ENCODE measurements around the gene MS4A18. TPM values are rescaled to one million over a fixed set of nuclear protein-coding genes. Genes with fewer than 3 reads are reported as not detected.
"Not testable (repeated sequence)": the region's sequence is repeated elsewhere in the genome, so short reads cannot be mapped to it uniquely, and the experiment has no call there.

MS4A18 gene
- not detected for polyA plus RNA-seq (2013, experiment 1 of 2; ENCODE audit: insufficient read length)
- polyA plus RNA-seq (2013, experiment 2 of 2; ENCODE audit: insufficient read length), result not detected

DNA sequence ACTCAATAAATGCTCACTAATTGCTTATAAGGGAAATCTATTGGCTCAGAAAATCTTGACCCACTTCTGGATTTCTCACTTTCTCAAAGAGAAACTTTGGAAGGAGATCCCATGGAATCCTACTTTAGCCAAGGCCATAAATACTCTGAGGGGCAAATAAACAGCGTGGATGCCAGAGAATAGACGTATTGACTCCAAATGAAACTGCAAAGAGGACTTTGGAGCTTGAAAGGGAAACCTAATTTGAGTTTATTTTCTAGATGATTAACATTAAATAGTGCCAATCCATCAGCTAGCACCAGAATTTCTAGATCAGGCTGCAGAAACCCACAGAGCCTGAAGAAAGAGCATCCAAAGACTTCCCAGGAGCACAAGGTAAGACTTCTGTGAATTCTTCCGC lies at the start of gene MS4A18:
Gene MS4A18, plus strand, starts transcription at position 301 of the 400 bp plus-strand sequence.
- no peak for DNase-seq

DNA sequence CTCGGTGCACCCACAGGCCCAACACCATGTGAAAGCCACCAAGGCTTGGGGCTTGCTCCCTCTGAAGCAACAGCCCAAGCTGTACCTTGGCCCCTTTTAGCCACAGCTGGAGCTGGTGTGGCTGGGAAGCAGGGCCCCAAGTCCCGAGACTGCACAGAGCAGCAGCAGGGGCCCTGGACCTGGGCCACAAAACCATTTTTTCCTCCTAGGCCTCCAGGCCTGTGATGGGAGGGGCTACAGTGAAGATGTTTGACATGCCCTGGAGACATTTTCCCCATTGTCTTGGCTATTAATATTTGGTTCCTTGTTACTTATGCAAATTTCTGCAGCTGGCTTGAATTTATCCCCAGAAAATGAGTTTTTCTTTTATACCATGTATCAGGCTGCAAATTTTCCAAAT lies 46.3 kb upstream of the MS4A18 start:
- not testable (repeated sequence) for DNase-seq

DNA sequence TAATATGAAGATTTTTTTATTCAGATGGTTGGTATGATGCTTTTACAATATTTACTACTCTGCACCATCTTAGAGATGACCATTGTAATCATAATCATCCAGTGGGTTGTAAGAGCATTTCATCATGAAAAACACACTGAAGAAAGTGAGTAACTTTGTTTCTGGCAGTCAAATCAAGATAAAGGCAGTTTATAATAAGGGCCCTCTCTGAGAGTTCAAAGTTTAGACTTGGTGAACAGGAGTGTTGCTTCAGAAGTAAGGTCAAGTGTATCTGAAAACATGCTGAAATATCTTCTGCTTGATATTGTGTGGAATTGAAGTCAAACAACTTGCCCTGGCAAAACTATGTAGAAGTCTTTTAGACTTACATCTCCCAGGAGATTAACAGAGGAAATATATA lies 44.6 kb upstream of the MS4A18 start:
- DNase-seq, result no peak

DNA sequence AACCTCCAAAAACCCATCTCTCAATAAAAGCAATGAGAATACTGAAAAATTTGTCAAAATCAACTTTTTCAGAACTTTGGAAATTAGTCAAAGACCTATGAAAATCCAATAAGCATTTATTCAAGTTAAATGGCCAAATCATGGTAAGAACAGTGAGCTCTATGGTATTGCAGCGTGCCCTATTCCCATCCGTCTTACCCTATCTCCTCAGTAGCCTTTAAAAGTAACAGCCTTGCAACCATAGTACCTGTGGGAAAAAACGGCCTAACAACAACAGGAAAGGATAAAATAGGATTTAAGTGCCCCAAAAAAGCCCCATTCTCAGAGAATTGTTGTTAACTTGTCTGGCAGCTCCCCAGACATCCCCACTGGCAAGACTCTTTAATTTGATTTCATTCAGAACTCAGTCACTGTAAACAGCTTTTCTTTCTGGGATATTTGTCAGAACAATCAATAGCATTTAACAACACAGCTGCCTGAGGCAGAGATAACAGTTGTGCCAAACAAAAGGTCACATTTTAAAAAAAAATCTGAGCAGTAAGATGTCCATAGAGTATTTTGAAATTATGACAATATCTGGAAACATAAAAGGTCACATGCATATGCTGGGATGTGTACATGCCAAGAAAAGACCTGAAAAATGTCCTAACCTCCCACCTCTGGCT lies 43.9 kb upstream of the MS4A18 start:
- no peak for DNase-seq

DNA sequence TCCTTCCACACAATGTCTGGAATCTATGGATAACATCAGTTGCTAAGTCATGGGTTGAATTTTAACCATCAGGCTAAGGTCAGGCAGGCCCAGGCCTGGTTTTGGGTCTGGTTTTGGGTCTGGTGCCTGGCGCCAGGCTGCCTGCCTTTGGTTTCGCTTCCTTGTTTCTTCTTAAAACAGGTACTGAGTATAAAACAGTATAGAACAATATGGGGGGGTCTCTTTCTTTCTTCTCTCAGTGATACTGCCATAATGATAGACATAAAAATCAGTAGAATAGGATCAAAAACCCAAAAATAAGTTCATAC lies 40.0 kb upstream of the MS4A18 start:
- not testable (repeated sequence) for DNase-seq

DNA sequence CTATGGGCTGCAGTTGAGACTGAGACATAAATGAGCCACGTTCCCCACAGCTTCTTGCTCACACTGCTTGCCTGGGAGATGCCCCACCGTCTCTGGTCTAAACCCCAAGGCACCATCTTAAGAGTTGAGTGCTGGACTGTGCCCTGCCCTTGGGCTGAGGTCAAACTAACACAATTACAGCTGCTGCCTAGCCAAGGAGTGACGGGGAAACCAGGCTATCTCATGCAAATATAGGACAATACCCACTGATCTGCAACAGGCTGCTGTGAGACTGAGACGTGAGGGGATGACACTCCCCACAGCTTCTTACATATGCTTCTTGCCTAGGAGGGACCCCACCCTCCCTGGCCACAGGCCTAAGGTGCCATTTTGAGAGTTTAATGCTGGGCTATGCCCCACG lies 32.9 kb upstream of the MS4A18 start:
- DNase-seq, result no peak

DNA sequence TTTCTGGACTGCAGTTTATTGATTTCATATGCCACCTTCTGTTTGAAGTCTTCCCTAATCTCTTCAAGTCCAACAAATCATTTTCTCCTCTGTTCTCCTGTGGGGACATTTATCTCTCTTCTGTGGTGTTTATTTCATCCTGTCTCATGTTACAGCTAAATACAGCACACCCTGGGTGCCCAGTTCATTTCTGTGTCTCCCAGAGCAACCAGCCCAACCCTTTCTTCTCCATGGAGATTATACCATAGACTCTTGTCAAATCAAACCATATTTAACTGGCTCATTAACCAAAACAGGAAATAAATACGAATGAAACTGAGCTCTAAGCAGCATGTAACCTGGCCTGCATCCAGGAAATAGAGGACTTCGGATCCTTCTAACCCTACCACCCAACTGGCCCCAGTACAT lies 25.2 kb upstream of the MS4A18 start, which contains the start of gene MS4A8:
Gene MS4A8, plus strand, starts transcription at position 329 of the 408 bp plus-strand sequence. CDS start 1,249 bp downstream, outside the sequence.
- DNase-seq, result no peak

DNA sequence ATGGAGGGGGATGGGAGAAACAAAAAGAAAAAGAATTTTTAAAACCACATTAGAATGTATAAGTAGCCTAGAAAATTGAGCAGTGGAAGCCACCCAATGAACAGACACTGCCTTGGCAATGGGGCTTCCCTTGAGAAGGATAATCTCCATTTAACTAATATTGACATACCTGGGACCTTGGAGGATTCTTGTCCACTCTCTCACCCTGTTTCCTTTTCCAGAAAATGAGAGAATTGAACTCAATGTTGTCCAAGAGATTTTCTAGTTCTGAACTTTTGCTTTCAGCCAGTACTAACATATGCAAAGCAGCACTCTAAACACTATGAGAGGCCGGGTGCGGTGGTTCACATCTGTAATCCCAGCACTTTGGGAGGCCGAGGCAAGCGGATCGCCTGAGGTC lies 24.6 kb upstream of the MS4A18 start:
- no peak for DNase-seq

DNA sequence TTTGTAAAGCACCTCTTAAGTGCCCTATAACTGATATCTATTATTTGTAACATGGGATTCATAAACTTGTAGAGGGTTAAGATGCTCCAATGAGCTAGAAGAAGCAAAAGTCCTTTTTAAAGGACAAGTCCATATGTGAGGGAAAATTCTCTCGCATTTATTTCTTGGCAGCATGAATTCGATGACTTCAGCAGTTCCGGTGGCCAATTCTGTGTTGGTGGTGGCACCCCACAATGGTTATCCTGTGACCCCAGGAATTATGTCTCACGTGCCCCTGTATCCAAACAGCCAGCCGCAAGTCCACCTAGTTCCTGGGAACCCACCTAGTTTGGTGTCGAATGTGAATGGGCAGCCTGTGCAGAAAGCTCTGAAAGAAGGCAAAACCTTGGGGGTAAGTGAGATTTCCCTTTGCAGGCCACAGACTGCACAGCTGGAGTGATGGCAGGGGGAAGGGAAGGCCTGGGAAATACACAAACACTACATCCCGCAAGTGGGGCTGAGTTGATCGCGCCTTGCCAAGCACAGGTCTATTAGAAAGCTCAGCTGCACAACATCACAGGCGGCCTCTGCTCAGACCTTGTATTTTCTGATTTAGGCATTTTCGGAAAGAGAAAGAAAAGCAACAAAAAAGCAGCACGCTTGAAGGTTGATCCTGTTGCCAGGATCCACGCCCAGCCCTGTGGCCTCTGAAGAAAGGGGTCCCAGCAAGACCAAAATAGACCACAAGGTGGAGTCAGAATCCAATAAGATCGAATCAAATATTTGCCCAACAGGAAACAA lies 23.6 kb upstream of the MS4A18 start:
- no peak for DNase-seq

DNA sequence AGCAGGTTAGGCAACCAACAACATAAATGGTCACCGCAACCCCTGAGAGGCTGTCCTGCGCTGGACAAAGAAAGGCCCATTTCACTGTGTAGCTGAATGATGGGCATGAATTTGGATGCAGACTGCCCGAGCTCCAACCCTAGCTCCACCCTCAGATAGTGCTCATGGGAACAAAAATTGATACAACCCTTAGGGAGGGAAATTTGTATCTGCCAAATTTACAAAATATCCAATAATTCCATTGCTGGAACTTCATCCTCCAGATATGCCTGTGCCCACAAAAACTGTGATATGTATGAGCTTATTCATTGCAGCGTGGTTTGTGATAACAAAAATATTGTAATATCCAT lies 23.1 kb upstream of the MS4A18 start:
- DNase-seq, result no peak

DNA sequence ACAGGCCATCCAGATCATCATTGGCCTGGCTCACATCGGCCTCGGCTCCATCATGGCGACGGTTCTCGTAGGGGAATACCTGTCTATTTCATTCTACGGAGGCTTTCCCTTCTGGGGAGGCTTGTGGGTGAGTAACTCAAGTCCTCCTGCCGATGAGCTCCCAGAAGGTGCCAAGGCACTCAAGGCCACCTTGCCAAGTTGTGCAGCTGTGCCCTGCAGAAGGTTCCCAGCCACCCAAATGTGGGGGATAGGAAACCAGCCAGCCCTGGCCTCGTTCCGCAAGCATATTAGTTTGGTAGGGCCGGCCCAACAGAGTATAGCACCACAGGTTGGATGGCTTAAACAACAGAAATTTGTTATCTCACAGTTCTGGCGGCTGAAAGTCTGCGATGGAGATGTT lies 21.1 kb upstream of the MS4A18 start:
- no peak for DNase-seq

DNA sequence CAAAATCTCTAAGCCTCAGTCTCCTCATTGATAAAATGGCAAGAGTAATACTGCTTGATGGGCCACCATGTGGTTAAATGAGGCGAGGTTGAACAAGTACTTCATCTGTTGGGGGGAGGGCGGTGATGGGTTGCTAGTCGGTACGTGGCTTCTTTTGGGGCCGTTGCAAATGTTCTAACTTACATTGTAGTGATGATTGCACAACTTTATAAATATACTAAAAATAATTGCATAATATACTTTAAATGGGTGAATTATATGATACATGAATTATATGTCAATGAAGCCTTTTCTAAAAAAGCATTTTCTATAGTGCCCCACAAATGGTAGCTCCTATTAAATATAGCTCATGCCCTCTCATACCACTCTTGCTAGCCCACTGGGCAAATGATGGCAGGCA lies 18.6 kb upstream of the MS4A18 start:
- DNase-seq, result no peak

DNA sequence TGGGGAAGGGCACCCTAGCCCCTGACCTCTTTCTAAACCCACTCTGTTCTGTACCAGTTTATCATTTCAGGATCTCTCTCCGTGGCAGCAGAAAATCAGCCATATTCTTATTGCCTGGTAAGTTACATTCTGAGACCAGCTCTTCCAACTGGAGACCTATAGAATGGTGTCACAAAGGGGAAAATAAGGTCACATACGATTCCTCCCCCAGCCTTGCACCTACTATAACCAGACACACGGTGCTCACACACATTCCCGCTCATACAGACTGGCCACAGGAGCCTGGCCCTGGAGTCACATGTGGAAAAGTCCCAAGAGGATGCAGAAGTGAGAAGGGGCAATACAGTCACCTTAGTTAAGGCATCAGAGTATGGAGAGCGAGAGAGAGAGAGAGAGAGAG lies 17.6 kb upstream of the MS4A18 start:
- DNase-seq, result no peak

DNA sequence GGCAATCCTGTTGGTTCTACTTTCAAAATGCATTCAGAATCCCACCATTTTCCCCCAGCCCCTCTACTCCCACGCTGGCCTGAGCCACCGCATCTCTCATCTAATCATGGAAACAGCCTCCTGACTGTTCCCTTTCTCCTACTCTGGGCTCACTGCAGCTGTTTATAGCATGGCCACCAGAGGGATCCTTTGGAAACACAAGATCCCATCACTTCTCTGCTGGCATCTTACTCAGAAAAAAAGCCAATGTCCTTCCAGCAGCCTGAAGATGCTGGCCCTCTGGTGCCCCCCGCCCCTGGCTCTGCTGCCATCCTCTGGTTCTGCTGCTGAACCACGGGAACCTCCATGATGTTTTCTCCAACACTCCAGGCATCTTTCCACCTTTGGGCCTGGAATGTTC lies 14.0 kb upstream of the MS4A18 start:
- DNase-seq, result no peak

DNA sequence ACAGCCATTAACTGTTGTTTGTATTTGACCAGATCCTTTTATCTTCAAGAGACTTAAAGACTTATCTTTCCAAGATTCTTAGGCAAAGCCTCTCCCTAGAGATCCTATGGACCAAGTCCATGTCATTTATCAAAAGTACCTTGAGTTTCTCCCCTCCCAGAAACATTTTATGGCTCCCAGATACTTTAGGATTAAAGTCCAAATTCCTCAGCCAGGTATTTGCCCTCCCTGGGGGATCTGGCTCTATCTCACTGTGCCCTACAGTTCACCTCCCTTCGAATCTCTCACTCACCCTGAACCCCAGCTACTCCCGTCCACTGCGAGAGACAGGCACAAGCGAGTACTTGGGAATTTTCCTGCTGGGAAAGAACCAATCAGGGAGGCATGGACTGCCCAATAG lies 13.2 kb upstream of the MS4A18 start:
- DNase-seq, result no peak

DNA sequence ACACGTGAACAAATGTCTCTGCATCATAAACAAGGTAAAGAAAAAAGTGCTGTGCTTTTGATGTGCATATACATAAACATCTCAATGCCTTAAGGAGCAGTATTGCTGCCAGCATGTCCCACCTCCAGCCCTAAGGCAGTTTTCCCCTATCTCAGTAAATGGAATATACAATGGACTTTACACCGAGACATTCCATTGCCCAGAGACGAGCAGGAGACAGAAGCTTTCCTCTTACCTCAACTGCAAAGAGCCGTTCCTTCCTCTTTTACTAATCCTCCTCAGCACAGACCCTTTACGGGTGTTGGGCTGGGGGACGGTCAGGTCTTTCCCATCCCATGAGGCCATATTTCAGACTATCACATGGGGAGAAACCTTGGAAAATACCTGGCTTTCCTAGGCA lies 11.1 kb upstream of the MS4A18 start:
- DNase-seq, result not testable (repeated sequence)

DNA sequence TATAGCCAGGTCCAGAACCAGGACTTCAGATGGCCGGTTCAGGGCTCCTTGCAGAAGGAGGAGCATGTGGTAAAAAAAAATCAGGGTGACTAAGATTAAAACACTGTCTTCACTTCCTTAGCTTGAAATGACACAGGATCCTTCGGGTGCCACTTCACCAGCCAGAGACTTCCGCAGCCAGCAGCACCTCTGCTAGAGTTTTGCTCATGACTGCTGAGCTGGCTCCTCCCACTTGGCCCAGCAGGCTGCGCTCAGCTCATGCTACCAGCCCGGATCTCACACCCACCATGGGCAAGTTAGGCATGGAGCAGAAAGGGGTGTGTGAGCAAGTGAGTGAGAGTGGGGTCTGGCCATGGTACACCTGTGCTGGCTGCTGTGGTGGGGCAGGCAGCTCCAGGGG lies 6.6 kb upstream of the MS4A18 start:
- no peak for DNase-seq

DNA sequence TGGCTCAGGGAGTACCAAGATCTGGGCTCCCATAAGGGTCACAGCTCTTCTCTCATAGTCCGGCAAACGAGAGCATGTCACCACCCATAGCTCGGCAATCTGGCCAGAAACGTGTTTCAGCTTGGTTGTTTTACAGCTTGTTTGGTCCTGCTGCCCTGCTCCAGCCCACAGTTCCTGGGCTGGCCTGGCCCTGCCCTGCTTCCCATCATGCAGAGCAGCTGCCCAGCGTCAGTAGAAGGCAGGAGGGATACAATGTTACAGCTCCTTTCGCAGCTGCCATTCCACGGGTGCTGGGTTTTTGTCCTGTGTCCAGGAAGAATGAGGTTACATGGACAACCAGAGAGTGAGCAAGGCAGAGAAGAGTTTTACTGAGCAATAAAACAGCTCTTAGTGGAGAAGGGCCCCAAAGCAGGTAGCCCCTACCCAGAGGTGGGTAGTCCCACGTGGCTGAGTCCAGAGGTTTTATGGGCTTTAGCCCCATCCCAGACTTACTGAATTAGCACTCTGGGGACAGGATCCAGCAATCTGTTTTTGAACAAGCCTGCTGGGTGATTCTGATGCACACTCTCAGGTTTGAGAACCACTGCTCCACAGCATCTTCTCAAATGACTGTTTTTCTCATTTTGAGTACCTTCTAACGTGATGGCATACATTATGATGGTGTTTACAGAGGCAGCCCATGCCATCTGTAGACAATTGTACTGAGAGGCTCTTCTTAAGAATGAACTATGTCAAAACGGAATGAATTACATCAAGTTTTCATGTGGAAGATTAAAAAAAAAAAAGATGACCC lies 5.8 kb upstream of the MS4A18 start:
- no peak for DNase-seq

DNA sequence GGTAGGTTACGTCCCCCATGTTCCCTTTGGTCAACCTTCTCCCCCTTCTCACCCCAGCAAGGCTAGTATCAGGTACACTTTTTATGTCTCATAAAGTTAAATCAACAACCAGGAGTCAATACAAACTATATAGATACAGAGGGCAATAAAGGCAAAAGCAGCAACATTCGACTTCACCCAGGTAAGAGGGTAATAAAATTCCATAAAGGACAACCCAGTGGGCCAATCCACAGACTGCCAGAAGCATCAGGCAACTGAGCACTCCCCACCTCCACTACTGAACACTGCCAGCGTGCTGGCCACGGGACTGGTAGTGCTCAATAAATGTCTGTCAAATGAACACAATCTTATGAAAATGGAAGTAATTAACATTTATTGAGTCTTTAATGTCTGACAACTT lies 5.1 kb upstream of the MS4A18 start:
- DNase-seq, result no peak

DNA sequence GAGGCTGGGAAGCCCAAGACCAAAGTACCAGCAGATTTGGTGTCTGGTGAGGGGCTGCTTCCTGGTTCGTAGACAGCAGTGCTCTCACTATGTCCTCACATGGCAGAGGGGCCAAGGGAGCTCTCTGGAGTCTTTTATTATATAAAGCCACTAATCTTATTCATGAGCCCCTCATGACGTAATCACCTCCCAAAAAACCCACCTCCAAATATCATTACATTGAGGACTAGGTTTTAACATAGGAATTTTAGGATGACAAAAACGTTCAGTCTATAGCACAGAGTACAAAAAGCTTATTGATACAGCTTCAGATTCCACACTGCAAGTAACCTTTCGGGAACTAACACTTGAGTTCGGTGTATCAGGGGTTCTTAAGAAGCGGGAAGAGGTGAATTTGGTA lies 4.1 kb upstream of the MS4A18 start:
- no peak for DNase-seq

DNA sequence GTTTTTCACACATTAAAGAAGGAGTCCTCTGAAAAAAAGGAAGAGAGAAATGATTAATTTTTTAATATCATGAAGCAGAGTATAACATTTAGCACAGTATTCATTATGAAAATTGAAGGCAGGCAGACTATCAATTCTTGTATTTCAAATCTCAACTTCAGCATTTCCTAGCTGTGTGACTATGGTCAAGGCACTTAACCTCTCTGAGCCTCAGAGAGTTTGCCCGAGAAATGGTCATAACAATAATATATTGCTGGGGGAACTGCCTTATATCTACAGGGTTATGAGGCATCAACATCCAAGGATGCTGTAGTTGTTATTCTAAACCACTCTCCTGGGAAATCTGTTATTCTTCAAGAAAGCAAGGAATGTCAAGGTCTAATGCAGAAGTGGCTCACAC lies 1.1 kb downstream of the MS4A18 start:
- no peak for DNase-seq

DNA sequence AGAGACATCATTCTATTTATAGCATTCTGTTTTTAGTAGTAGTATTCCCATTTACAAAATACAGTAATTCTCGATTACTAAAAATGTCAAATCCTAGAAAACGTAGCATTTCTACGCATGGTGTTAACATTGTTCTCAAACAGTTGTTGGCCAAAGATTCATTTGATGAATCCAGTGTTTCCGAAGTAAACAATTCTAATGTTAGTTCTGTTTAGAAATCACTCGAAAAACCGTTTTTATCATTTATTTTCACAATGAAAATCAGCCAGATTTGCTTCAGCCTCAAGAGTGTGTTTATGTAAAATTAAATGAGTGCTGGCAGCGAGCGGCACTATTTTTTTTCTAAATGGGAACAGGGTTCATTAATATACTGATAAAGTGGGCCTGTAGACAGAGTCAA lies 7.1 kb downstream of the MS4A18 start:
- DNase-seq, result no peak

DNA sequence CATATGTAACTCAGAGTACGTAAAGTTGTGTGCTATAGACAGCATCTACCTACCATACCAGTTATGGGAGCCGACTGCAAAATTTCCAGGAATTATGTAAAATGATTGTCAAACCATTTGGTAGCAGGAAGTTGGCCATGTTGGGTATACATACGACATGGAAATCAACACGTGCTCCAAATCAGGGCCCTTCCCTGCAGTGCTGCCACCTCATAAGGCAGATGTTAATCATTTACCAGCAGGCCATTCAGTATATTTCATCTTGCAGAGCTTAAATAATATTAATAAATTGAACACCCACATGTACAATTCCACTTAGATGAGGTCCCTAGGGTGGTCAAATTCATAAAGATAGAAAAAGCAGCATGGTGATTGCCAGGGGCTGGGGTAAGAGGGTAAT lies 9.8 kb downstream of the MS4A18 start:
- no peak for DNase-seq

DNA sequence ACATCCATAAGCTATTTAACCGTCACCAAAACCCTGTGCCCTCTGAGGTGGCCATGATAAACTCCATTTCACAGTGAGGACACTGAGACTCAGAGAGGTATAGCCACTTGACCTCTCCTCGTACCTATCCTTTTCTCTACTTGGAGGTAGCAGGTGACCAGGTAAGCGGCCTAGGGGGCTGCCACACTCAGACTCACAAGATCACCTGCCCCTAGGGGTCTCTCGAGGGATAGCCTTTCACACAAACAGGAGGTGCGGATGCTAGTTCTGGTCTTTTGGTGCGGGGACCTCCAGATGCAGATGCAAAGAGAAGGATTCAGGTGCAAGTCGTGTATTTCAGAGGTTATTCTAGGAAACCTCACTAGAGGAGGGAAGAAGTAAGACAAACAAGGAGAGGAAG lies 14.6 kb downstream of the MS4A18 start:
- DNase-seq, result no peak
